Measurements from ENCODE around the gene ALDOB. TPM values are rescaled to one million over a fixed set of nuclear protein-coding genes. Genes with fewer than 3 reads are reported as not detected.

ALDOB gene
- total and polyA plus RNA-seq, 2 of the 13 experiments (the other 11 are each of a cell fraction or from before 2014, with no cell fraction given) = 0.29 to 0.97 TPM

GRCh38 chr9:101421653-101422065, 13.9 kb downstream of the ALDOB start (continued):
- TF ChIP-seq THAP11 (CRISPR knock-in tag; IDR thresholded peaks at IDR 0.05) (peak; percentile 75; the same call in 1 of the 2 replicates), ARID2 (CRISPR knock-in tag; IDR thresholded peaks at IDR 0.05; ENCODE audit: borderline replicate concordance) (no peak), ZNF781 (CRISPR knock-in tag; IDR thresholded peaks at IDR 0.05; ENCODE audit: borderline replicate concordance, not compliant biosample characterization) (no peak), ZNF235 (CRISPR knock-in tag; IDR thresholded peaks at IDR 0.05; ENCODE audit: borderline replicate concordance) (no peak), ASH2L (IDR thresholded peaks at IDR 0.05; ENCODE audit: insufficient read length, low read depth, low read length) (peak; percentile 54), ARNT (IDR thresholded peaks at IDR 0.05) (no peak), PRDM15 (CRISPR knock-in tag; IDR thresholded peaks at IDR 0.05) (no peak), PATZ1 (CRISPR knock-in tag; IDR thresholded peaks at IDR 0.05) (peak; percentile 32; the same call in 1 of the 2 replicates), ZNF256 (CRISPR knock-in tag; conservative IDR thresholded peaks at IDR 0.05) (no peak), YY1 (IDR thresholded peaks at IDR 0.05; ENCODE audit: insufficient read depth, insufficient replicate concordance, low read depth, low read length) (peak; percentile 30), ETV5 (CRISPR knock-in tag; IDR thresholded peaks at IDR 0.05; ENCODE audit: borderline replicate concordance) (peak; percentile 61; the same call in 1 of the 2 replicates), ZSCAN29 (CRISPR knock-in tag; conservative IDR thresholded peaks at IDR 0.05) (0 out of 2 replicates have a peak, but pooled peaks have one; percentile 20), RCOR2 (CRISPR knock-in tag; IDR thresholded peaks at IDR 0.05) (peak; percentile 73), NBN (conservative IDR thresholded peaks at IDR 0.05) (no peak), HDAC2 (CRISPR knock-in tag; IDR thresholded peaks at IDR 0.05) (peak; percentile 90), RELA (CRISPR knock-in tag; IDR thresholded peaks at IDR 0.05) (no peak), ARID3A (IDR thresholded peaks at IDR 0.05; ENCODE audit: low read depth, low read length) (no peak), SOX13 (IDR thresholded peaks at IDR 0.05) (no peak), SOX13 (CRISPR knock-in tag; conservative IDR thresholded peaks at IDR 0.05 in 1 of 2, IDR thresholded peaks at IDR 0.05 in 1 of 2) (peak in 1 of 2 experiments; percentile 79; a peak in 2 of 4 replicates), XRCC5 (optimal IDR thresholded peaks at IDR 0.05; ENCODE audit: low read length) (peak; percentile 58), ZBTB10 (CRISPR knock-in tag; IDR thresholded peaks at IDR 0.05; ENCODE audit: borderline replicate concordance) (no peak)
